Mucosa of stomach (tissue), 1 donor: ENCODE data around the gene GNAL.

Experiments
- H3K27me3 ChIP-seq: one replicate; pipeline ENCODE4 v1.7.0; 2013; ENCODE audit warnings: mild to moderate bottlenecking, low read length; ENCODE audit not compliant: control insufficient read depth, insufficient read depth
- H3K36me3 ChIP-seq: one replicate; pipeline ENCODE4 v1.7.0; 2013; ENCODE audit warnings: low read length; ENCODE audit not compliant: control insufficient read depth, insufficient read depth
- H3K4me1 ChIP-seq: one replicate; pipeline ENCODE4 v1.7.0; 2013; ENCODE audit warnings: mild to moderate bottlenecking, low read length; ENCODE audit not compliant: control insufficient read depth, insufficient read depth
- H3K4me3 ChIP-seq: one replicate; pipeline ENCODE4 v1.7.0; 2013; ENCODE audit warnings: low read length
- H3K9ac ChIP-seq: one replicate; pipeline ENCODE4 v1.7.0; 2013; ENCODE audit warnings: mild to moderate bottlenecking, low read length, moderate library complexity
- H3K9me3 ChIP-seq: one replicate; pipeline ENCODE4 v1.7.0; 2013; ENCODE audit warnings: mild to moderate bottlenecking, low read length, moderate library complexity; ENCODE audit not compliant: control insufficient read depth
- donor health status: Pancreatic carcinoma.

The GNAL gene

GRCh38 chr18:11801573-11801972 lies 112.5 kb downstream of the GNAL start:
- H3K9me3 ChIP-seq: no peaks in the 10 kb centered on the region
- no peaks in the 10 kb centered on the region for H3K27me3 ChIP-seq
- no peaks in the 10 kb centered on the region for H3K36me3 ChIP-seq
- H3K4me1 ChIP-seq: no peaks in the 10 kb centered on the region
- H3K4me3 ChIP-seq: no peak overlapping the region
- no peak overlapping the region for H3K9ac ChIP-seq

GRCh38 chr18:11802158-11802557 lies 113.1 kb downstream of the GNAL start:
- H3K4me1 ChIP-seq: no peaks in the 10 kb centered on the region
- no peak overlapping the region for H3K9ac ChIP-seq
- no peaks in the 10 kb centered on the region for H3K9me3 ChIP-seq
- H3K4me3 ChIP-seq: no peak overlapping the region
- no peaks in the 10 kb centered on the region for H3K27me3 ChIP-seq
- H3K36me3 ChIP-seq: no peaks in the 10 kb centered on the region

GRCh38 chr18:11802586-11802985 lies 113.5 kb downstream of the GNAL start:
- Histone ChIP-seq H3K27me3 (no peaks in the 10 kb centered on the region), H3K4me3 (no peak overlapping the region), H3K36me3 (no peaks in the 10 kb centered on the region), H3K4me1 (no peaks in the 10 kb centered on the region), H3K9me3 (no peaks in the 10 kb centered on the region), H3K9ac (no peak overlapping the region)

GRCh38 chr18:11807233-11807632 lies 118.2 kb downstream of the GNAL start:
- H3K27me3 ChIP-seq: no peaks in the 10 kb centered on the region
- H3K9ac ChIP-seq: no peak overlapping the region
- H3K4me3 ChIP-seq: no peak overlapping the region
- H3K4me1 ChIP-seq: no peaks in the 10 kb centered on the region
- no peaks in the 10 kb centered on the region for H3K36me3 ChIP-seq
- no peaks in the 10 kb centered on the region for H3K9me3 ChIP-seq

GRCh38 chr18:11808001-11808855 lies 119.2 kb downstream of the GNAL start:
- H3K4me3 ChIP-seq: no peak overlapping the region
- H3K9me3 ChIP-seq: no peaks in the 10 kb centered on the region
- no peaks in the 10 kb centered on the region for H3K4me1 ChIP-seq
- no peaks in the 10 kb centered on the region for H3K36me3 ChIP-seq
- no peaks in the 10 kb centered on the region for H3K27me3 ChIP-seq
- H3K9ac ChIP-seq: no peak overlapping the region

GRCh38 chr18:11809895-11810294 lies 120.8 kb downstream of the GNAL start:
- Histone ChIP-seq H3K9ac (no peak overlapping the region), H3K9me3 (no peaks in the 10 kb centered on the region), H3K4me3 (no peak overlapping the region), H3K36me3 (no peaks in the 10 kb centered on the region), H3K4me1 (no peaks in the 10 kb centered on the region), H3K27me3 (no peaks in the 10 kb centered on the region)

GRCh38 chr18:11810379-11810778 lies 121.3 kb downstream of the GNAL start:
- H3K27me3 ChIP-seq: no peaks in the 10 kb centered on the region
- H3K4me3 ChIP-seq: no peak overlapping the region
- H3K36me3 ChIP-seq: no peaks in the 10 kb centered on the region
- H3K9ac ChIP-seq: no peak overlapping the region
- H3K9me3 ChIP-seq: no peaks in the 10 kb centered on the region
- H3K4me1 ChIP-seq: no peaks in the 10 kb centered on the region

- Histone ChIP-seq H3K27me3 (no peaks in the 10 kb centered on the region), H3K4me1 (no peaks in the 10 kb centered on the region), H3K9me3 (no peaks in the 10 kb centered on the region), H3K4me3 (no peak overlapping the region), H3K9ac (no peak overlapping the region), H3K36me3 (no peaks in the 10 kb centered on the region)
Measured at GRCh38 chr18:11811009-11811408, 121.9 kb downstream of the GNAL start.

- no peaks in the 10 kb centered on the region for H3K9me3 ChIP-seq
- H3K4me1 ChIP-seq: no peaks in the 10 kb centered on the region
- no peaks in the 10 kb centered on the region for H3K27me3 ChIP-seq
- no peaks in the 10 kb centered on the region for H3K36me3 ChIP-seq
- no peak overlapping the region for H3K4me3 ChIP-seq
- H3K9ac ChIP-seq: no peak overlapping the region
Measured at GRCh38 chr18:11817229-11817628, 128.2 kb downstream of the GNAL start.

GRCh38 chr18:11818486-11819203 lies 129.6 kb downstream of the GNAL start:
- no peaks in the 10 kb centered on the region for H3K4me1 ChIP-seq
- H3K4me3 ChIP-seq: no peak overlapping the region
- H3K27me3 ChIP-seq: no peaks in the 10 kb centered on the region
- no peaks in the 10 kb centered on the region for H3K36me3 ChIP-seq
- H3K9me3 ChIP-seq: no peaks in the 10 kb centered on the region
- H3K9ac ChIP-seq: no peak overlapping the region

- Histone ChIP-seq H3K4me3 (no peak overlapping the region), H3K4me1 (no peaks in the 10 kb centered on the region), H3K9me3 (no peaks in the 10 kb centered on the region), H3K9ac (no peak overlapping the region), H3K27me3 (no peaks in the 10 kb centered on the region), H3K36me3 (no peaks in the 10 kb centered on the region)
Measured at GRCh38 chr18:11819938-11820337, 130.9 kb downstream of the GNAL start.

- Histone ChIP-seq H3K4me3 (no peak overlapping the region), H3K9me3 (no peaks in the 10 kb centered on the region), H3K27me3 (no peaks in the 10 kb centered on the region), H3K36me3 (no peaks in the 10 kb centered on the region), H3K9ac (no peak overlapping the region), H3K4me1 (no peaks in the 10 kb centered on the region)
Measured at GRCh38 chr18:11820697-11821096, 131.6 kb downstream of the GNAL start.
